Stomach (tissue), 9 donors: ENCODE data around the gene MALAT1. TPM values are rescaled to one million over a fixed set of nuclear protein-coding genes. Genes with fewer than 3 reads are reported as not detected.
A peak's percentile ranks its signal among the peaks of the same experiment; 100 is the strongest.

Experiments
- DNase-seq, 2 donors: peaks; one replicate each; pipeline versions ENCODE4 v3.0.0 to v3.0.0-alpha.2; 2013 to 2019
- H3K27ac ChIP-seq, 5 donors: fragments of 200-600 bp in 4 of 5; sonication (generic) in 4 of 5; one replicate each; pipeline ENCODE4 v1.5.1; 2013 to 2019; ENCODE audit warnings: mild to moderate bottlenecking in 1 of 5, moderate library complexity in 1 of 5
- H3K27me3 ChIP-seq, 3 donors: fragments of 200-600 bp; sonication (generic); one replicate each; pipeline ENCODE4 v1.5.1; 2017 to 2019; ENCODE audit warnings: mixed run types in 1 of 3
- H3K36me3 ChIP-seq, 4 donors: fragments of 200-600 bp; sonication (generic); 1 replicate in 3 of 4; 2 replicates in 1 of 4; pipeline ENCODE4 v1.5.1; 2016 to 2019
- H3K4me1 ChIP-seq, 4 donors: fragments of 200-600 bp; sonication (generic); one replicate each; pipeline ENCODE4 v1.5.1; 2016 to 2019
- H3K4me3 ChIP-seq, 4 donors: fragments of 200-600 bp; sonication (generic) in 3 of 4; one replicate each; pipeline ENCODE4 v1.5.1; 2016 to 2019; ENCODE audit warnings: mild to moderate bottlenecking in 1 of 4
- H3K9me3 ChIP-seq, 4 donors: fragments of 200-600 bp; sonication (generic); one replicate each; pipeline ENCODE4 v1.5.1; 2016 to 2019
- EP300 ChIP-seq: sonication (generic); formaldehyde crosslinking; IDR thresholded peaks from one replicate; pipeline ENCODE4 v1.6.1; 2017; ENCODE audit warnings: antibody characterized with exemption
- POLR2A ChIP-seq, 4 donors: fragments of 450-650 bp; IDR thresholded peaks; one replicate each; pipeline ENCODE4 v1.6.1; 2016; ENCODE audit warnings: antibody characterized with exemption in 4 of 4, control low read depth in 2 of 4, mild to moderate bottlenecking in 1 of 4, moderate library complexity in 1 of 4
- POLR2AphosphoS5 ChIP-seq, 3 donors: sonication (generic); formaldehyde crosslinking; IDR thresholded peaks; one replicate each; pipeline ENCODE4 v1.6.1; 2016; ENCODE audit warnings: antibody characterized with exemption in 3 of 3
- WGBS, 5 donors: extraction: QIAGEN DNeasy Blood & Tissue Kit in 3 of 5; methylation state at CpG; one replicate each; pipeline versions ENCODE4 v1.1.5 to v1.1.7; 2013 to 2018; 5-methylcytosine and 5-hydroxymethylcytosine counted together
- intact Hi-C: fragments of 100-400 bp; cut with DNase I; formaldehyde crosslinking; loops from one replicate; pipeline ENCODE4 v1.15.1; 2023; ENCODE audit warnings: low total_unique reads
- polyA plus RNA-seq, 3 donors: library from polyadenylated mRNA; stranded (reverse); fragments of 200-250 nt; gene quantifications; one replicate each; pipeline ENCODE4 v1.2.3, GENCODE V29; 2013
- total RNA-seq, 5 donors: library from RNA; depleted of rRNA; stranded (reverse); fragments of >200 nt; gene quantifications; one replicate each; pipeline versions ENCODE4 v1.1.0 to v1.2.3, GENCODE V29; 2014 to 2016
- TF ChIP-seq, protein P1 (sequence below), 7 experiments: fragments of 450-650 bp in 4 of 7; fragments of 200-600 bp in 3 of 7; sonication (generic) in 3 of 7; IDR thresholded peaks; one replicate each; pipeline ENCODE4 v1.5.1; 2016 to 2019; ENCODE audit warnings: antibody characterized with exemption in 7 of 7, control low read depth in 2 of 7, mild to moderate bottlenecking in 1 of 7
- donor health status: healthy with polysubstance abuse.
- donor health status: Bipolar disorder and iron deficiency.
- donor health status: healthy.

The MALAT1 gene
- total and polyA plus RNA-seq, 8 donors: 124 to 39,496 (median 11,695) TPM

DNA sequence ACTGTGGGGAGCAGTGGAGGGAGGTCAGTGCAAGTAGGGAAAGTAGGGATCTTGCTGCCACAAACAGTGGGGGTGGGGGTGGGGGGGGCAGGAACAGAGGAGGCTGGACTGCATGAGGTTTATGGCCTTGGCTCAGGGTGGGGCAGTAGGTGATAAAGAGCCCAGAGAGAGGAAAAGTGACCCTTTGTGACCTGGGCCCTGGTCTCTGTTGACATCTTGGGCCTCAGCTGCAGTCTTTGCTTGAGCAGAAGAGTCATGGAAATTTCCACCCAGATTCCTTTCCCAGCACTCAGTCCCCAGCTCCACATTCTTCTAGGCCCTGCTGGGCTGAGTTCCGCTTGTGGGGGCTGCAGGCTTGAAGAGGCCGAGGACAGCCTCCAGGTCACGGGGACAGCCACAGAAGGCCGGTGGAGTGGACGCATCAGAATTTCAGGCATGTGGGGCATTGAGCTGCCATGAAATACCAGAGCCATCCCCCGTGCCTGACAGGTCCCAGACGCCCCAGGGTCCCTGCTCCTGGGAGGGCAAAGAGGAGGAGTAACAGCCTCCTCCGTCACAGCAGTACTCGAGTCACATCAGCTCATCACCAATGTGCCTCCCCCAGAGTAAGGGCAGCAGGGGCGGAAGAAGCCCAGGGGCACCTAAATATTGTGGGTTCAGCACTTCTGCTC is 9.7 kb upstream of the MALAT1 start:
- H3K9me3 ChIP-seq: no peaks in the 10 kb centered on the region
- intact Hi-C loops: no loop called here
- WGBS, 5 donors: 60 to 80% (median 77%) methylated on average over 9 to 10 of the region's 10 CpGs
- peaks cover 88 to 96% (median 92%) of the 10 kb centered on the region in 4 donors for H3K4me1 ChIP-seq
- peak overlapping the region; percentile 89 to 99 (median 99) for H3K27ac ChIP-seq
- TF ChIP-seq POLR2AphosphoS5 (IDR thresholded peaks at IDR 0.05) (peak in 1 of 3 donors; percentile 40), POLR2A (IDR thresholded peaks at IDR 0.05) (no peak)
- H3K27me3 ChIP-seq: no peaks in the 10 kb centered on the region
- no peaks in the 10 kb centered on the region for H3K36me3 ChIP-seq
- DNase-seq: peak in 1 of 2 donors; percentile 83
- no peak overlapping the region for H3K4me3 ChIP-seq

DNA sequence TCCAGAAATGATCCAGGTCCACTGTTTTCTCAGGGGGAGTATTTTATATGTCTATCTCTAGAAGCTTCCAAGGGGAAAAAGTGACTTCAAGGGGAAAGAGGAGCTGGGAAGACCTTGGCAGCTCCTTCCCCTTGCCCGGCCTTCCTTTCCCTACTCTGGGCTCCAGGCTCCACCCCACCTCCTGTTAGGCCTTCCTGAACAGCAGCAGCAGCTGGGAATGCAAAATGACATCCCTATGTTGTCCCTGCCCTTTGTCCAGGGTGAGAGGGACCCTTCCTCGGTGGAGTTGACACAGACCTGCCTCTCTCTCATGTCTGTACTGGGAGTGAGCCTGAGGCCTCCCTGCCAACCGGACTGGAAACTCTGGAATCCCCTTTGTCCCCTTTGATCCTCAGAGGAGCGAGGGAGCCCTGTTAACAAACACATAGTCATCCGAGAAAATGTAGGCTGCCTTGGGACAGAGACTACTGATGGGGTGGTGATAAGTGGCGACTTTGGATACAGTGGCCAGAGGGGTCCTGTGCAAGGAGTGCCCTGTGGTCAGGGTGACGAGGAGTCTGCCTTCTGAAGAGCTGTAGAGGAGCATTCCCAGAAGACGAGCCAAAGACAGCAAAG is 9.0 kb upstream of the MALAT1 start:
- Histone ChIP-seq H3K4me3 (no peak overlapping the region), H3K9me3 (no peaks in the 10 kb centered on the region), H3K36me3 (no peaks in the 10 kb centered on the region), H3K27me3 (no peaks in the 10 kb centered on the region), H3K27ac (peak overlapping the region; percentile 89 to 99 (median 99)), H3K4me1 (peaks cover 94 to 100% (median 96%) of the 10 kb centered on the region in 4 donors)
- intact Hi-C loops: no loop called here
- 52 to 58% (median 55%) methylated on average over 8 of the region's 8 CpGs for whole genome bisulfite sequencing, 5 donors
- DNase-seq: peak; percentile 48 to 74
- TF ChIP-seq EP300: no peak

DNA sequence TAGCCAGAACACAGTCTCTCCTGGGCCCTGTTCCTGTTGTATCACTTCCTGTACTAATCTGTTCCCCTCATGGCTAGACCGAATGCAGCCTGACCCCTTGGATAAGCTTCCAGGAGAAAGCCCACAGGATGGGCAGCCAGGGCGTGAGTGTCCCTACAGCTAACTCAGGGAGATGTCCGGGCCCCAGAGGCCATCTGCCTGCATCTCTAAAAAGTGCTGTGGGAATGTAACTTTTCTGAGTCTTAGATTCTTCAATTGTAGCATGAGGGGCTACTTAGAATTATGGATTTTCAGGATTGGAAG is 7.7 kb upstream of the MALAT1 start:
- intact Hi-C loops: no loop called here
- no peaks in the 10 kb centered on the region for H3K9me3 ChIP-seq
- 58 to 73% (median 64%) methylated on average over 3 of the region's 3 CpGs for WGBS, 5 donors

DNA sequence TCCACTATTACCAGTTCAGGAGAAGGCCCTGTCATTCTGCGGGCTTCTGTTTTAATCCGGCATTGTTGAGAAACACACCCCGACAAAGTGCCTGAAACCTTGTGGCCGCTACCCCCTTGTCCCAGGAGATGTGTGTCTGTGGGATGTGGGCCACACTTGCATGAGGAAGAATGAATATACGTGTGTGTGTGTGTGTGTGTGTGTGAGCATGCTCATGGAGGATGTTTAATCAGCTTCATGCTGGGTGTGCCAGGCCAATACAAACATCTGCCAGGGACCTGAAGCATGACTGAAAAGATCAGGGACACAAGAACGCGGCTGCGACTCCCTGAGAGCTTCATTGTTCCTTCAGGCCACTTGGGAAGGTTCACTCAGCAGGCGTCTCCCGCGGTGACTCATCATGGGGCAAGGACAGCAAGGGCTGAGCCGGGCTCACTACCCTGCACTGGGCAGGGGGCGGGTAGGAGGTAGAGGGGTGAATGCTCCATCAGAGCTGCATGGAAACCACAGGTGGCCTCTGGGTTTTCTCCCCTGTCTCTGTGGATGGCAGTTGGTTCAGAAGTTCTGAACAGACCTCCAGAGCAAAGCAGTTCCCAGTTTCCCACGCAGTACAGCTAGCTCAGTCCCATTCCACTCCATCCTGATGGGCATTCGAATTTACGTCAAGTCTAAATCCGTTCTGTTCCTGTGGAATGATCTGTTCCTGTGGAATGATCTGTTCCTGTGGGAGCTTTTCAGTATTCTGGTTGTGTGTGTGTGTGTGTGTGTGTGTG is 7.0 kb upstream of the MALAT1 start:
- peak overlapping the region in 1 of 4 donors; percentile 6 for H3K4me3 ChIP-seq
- DNase-seq: peak; percentile 86 to 91
- peak overlapping the region; percentile 89 to 99 (median 99) for H3K27ac ChIP-seq
- intact Hi-C loops: no loop called here
- H3K36me3 ChIP-seq: no peaks in the 10 kb centered on the region
- H3K4me1 ChIP-seq: peaks cover 94 to 100% (median 97%) of the 10 kb centered on the region in 4 donors
- 24 to 31% (median 29%) methylated on average over 17 of the region's 17 CpGs for WGBS, 5 donors
- no peaks in the 10 kb centered on the region for H3K27me3 ChIP-seq
- TF ChIP-seq, protein P1, sequence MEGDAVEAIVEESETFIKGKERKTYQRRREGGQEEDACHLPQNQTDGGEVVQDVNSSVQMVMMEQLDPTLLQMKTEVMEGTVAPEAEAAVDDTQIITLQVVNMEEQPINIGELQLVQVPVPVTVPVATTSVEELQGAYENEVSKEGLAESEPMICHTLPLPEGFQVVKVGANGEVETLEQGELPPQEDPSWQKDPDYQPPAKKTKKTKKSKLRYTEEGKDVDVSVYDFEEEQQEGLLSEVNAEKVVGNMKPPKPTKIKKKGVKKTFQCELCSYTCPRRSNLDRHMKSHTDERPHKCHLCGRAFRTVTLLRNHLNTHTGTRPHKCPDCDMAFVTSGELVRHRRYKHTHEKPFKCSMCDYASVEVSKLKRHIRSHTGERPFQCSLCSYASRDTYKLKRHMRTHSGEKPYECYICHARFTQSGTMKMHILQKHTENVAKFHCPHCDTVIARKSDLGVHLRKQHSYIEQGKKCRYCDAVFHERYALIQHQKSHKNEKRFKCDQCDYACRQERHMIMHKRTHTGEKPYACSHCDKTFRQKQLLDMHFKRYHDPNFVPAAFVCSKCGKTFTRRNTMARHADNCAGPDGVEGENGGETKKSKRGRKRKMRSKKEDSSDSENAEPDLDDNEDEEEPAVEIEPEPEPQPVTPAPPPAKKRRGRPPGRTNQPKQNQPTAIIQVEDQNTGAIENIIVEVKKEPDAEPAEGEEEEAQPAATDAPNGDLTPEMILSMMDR (IDR thresholded peaks at IDR 0.05): no peak
- TF ChIP-seq POLR2AphosphoS5 (IDR thresholded peaks at IDR 0.05) (peak; percentile 54 to 87 (median 83)), EP300 (peak; percentile 63), POLR2A (IDR thresholded peaks at IDR 0.05) (no peak)
- H3K9me3 ChIP-seq: no peaks in the 10 kb centered on the region

More for the DNA sequence above, 7.7 kb upstream of the MALAT1 start:
- Histone ChIP-seq H3K36me3 (no peaks in the 10 kb centered on the region), H3K27me3 (no peaks in the 10 kb centered on the region), H3K4me3 (no peak overlapping the region), H3K27ac (peak overlapping the region; percentile 89 to 99 (median 99)), H3K4me1 (peaks cover 94 to 100% (median 97%) of the 10 kb centered on the region in 4 donors)
- TF ChIP-seq POLR2A (IDR thresholded peaks at IDR 0.05) (no peak), POLR2AphosphoS5 (IDR thresholded peaks at IDR 0.05) (no peak), EP300 (no peak)
- TF ChIP-seq, protein P1 (IDR thresholded peaks at IDR 0.05): no peak
- no peak for DNase-seq

- Histone ChIP-seq H3K9me3 (no peaks in the 10 kb centered on the region), H3K4me1 (peaks cover 93 to 97% (median 95%) of the 10 kb centered on the region in 4 donors), H3K36me3 (no peaks in the 10 kb centered on the region), H3K4me3 (peak overlapping the region in 1 of 4 donors; percentile 6), H3K27me3 (no peaks in the 10 kb centered on the region), H3K27ac (peak overlapping the region; percentile 89 to 99 (median 99))
- 35 to 63% (median 46%) methylated on average over 4 of the region's 4 CpGs for WGBS, 5 donors
- no peak for DNase-seq
- intact Hi-C loops: no loop called here
- TF ChIP-seq EP300 (no peak), POLR2AphosphoS5 (IDR thresholded peaks at IDR 0.05) (no peak), POLR2A (IDR thresholded peaks at IDR 0.05) (no peak)
- TF ChIP-seq, protein P1 (IDR thresholded peaks at IDR 0.05): no peak
Measured at GRCh38 chr11:65492387-65492636, 6.5 kb upstream of the MALAT1 start.
